Islet precursor cell (in vitro differentiated cells): ENCODE results near the gene ZNF746.
"Not testable (repeated sequence)": the region's sequence is repeated elsewhere in the genome, so short reads cannot be mapped to it uniquely, and the experiment has no call there.

Source experiments
- DNase-seq: peaks from one replicate; pipeline ENCODE4 v3.0.0-alpha.2; 2018

The ZNF746 gene

DNA sequence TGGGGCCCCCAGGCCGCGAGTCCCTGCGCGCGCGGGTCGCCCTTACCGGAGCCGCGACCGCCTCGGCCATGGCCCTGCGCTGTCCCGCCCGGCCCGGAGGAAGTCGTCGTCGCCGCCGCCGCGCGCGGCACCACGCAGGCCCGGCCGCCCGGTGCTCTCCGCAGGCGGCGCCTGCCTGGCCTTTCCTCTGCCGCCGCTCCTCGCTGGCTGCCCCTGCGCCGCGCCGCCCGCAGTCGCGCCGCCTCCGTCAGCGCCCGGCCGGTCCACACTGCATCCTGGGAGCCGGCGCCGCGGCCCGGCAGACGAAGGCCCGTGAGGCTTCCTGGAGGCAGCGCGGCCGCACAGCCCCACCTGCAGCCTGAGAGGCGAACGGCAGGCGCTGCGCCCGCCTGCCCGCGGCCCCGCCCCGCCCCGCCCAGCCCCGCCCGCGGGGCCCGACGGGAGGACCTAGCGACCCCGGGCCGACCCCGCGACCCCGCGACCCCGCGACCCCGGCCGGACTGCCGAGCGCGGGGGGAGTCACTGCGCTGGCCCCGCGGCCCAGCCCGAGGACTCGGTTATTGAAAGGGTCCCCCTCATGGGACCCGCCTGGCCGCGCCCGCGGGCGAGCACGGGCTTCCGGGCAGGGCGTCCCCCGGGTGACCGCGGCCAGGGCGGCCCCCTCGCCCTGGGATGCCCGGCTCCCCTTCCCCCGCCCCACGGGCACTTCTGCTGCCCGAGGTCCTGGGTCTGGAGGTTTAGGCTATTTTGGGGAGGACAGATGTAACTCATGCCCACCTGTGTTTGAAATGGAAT lies at the start of gene ZNF746:
TSS of gene ZNF746 (minus strand) at position 343 of the 795 bp plus-strand sequence. CDS start at position 70, 273 bp downstream.
- DNase-seq = peak; percentile 92

- DNase-seq = no peak
Measured at GRCh38 chr7:149547126-149547525, 49.5 kb upstream of the ZNF746 start.

GRCh38 chr7:149546331-149546730 lies 48.7 kb upstream of the ZNF746 start:
- no peak for DNase-seq

DNA sequence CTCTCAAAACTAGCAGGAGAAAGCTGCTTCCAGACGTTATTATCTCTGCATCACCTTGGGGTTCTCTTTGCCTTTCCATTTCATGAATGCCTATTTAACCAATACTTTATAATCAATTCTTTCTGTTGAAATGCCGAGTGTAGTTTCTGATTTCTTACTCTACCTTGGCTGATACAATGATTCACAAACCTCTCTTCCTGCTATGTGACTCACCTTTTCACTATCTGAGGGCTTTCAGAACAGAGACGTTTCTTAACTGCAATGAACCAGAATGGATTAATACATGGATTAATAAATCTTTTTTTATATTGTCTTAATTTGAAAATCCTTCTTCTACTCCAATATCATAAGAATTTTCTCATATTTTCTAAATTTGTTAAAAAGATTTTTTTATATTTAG lies 46.4 kb upstream of the ZNF746 start:
- DNase-seq = no peak

DNA sequence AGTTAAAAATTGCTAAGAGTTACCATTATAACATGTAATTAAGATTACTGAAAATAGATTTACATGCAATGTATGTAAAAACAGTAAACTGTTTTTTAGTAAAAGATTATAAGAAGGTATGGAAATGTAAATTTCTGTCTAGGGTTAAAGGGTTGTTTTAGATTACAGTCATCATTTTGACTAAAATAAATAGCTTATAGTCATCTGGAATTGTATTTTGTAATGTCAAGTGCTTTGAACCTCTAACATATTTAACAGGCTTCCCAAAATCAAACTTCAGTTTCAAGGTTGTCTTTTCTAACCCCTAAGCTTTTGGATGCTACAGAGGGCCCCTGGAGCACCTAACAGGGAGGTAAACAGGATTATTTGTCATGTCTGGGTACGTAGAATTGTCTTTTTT lies 35.0 kb upstream of the ZNF746 start:
- no peak for DNase-seq

GRCh38 chr7:149529136-149529718 lies 31.6 kb upstream of the ZNF746 start:
- DNase-seq = no peak

DNA sequence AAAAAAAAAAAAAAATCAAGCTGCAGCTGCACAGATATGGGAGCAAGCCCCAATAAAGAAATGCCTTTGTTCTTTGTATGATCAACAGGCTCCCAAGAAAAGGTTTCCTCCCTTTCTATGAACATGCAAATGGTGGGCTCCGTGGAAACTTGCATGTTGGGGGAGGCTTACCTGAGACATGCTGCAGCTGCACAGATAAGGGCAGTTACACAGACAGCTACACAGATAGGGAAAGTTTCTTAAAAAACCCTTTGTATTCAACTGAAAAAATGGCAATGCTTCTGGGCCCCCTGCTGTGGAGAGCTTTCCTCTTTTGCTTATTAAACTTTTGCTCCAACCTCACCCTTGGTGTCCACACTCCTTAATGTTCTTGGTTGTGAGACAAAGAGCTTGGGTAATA lies 29.8 kb upstream of the ZNF746 start:
- DNase-seq = no peak

DNA sequence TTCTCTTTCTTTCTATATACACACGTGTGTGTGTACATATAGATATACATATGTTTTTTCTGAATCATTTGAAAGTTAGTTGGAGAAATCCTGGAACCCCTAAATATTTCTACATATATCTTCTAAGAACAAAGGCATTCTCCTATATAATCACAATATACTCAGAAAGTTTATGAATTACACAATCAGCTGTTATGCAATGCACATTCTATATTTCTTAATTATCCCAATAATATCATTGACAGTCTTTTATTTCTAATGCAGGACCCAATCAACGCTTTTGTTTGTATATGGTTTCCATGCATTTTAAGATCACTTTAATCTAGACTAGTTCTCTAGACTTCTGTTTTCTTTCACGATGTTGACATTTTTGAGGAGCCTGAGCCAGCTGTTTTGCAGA lies 27.7 kb upstream of the ZNF746 start:
- no peak for DNase-seq

GRCh38 chr7:149524394-149524793 lies 26.8 kb upstream of the ZNF746 start:
- no peak for DNase-seq

DNA sequence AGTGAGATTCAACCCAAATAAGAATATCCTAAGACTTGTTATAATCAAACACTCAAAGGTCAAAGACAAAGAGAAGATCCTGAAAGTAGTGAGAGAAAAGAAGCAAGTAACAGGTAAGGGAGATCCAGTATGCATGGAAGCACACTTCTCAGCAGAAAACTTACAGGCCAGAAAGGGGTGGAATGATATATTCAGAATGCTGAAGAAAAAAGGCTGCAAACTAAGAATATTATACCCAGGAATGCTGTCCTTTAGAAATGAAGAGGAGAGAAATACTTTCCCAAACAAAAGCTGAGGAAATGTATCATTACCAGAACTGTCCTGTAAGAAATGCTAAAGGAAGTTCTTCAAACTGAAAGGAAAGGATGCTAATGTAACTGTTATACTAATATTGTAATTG lies 12.6 kb upstream of the ZNF746 start:
- no peak for DNase-seq

DNA sequence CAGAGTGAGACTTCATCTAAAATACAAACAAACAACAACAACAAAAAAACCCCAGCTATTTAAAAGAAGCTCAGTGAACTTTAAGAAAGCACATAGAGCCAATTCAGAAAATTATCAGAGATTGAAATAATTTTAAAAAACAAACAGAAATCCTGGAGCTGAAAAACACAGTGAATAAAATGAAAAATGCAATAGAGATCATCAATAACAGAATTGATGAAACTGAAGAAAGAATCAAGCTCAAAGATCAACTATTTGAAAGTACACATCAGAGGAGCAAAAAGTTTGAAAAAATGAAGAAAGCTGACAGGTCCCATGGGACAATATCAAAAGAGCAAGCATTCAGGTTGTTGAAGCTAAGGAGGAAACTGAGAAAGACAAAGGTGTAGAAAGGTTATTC lies 12.2 kb upstream of the ZNF746 start:
- no peak for DNase-seq

DNA sequence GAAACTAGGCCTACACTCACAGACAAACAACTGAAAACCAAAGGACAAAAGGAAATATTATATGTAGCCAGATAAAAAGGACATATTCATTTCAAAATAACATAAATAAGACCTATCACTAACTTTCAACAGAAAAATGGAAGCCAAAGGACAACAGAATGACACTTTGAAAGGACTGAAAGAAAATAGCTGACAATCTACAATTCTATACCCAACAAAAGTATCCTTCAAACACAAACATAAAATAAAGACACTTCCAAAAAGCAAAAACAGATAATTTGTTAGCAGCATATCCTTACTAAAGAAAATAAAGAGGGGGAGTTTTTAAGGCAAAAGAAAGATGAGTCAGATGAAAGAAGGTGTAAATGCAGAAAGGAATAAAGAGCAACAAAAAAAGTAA lies 7.9 kb upstream of the ZNF746 start:
- no peak for DNase-seq

DNA sequence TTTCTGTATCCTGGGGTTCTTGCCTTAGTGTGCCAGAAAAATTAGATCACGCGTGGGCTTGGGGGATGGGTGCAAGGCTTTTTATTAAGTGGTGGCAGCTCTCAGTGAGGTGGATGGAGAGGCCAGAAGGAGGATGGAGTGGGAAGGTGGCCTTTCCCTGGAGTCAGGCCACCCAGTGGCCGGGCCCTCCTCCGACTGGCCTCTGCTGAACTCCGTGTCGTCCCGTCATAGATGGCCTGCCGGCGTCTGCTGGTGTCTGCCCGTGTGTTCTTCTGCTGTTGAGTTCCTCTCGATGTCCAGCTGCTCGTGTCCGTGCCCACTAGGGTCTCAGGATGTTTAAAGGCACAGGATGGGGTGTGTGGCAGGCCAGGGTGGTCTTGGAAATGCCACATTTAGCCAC lies 4.0 kb upstream of the ZNF746 start:
- DNase-seq = no peak

DNA sequence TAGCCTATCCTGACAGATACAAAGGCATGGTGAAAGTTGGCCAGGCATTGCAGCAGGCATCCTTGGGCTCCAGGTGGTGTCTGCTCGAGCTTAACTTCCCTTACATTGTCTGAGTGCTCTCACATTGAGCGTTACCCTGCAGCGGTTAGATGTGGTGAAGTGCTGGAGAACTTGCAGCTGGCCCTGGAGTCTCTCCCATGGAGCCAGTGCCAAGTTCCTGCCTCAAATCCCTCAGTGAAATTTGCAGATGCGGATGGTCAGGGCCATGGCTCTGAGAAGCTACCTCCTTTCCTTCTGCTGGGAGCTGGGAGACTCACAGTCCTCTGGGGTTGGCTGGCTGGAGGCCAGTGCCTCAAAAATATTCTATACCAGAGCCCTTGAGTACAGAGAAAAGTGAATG lies 3.3 kb upstream of the ZNF746 start:
- DNase-seq = no peak

GRCh38 chr7:149500201-149500600 lies 2.6 kb upstream of the ZNF746 start:
- DNase-seq = no peak

DNA sequence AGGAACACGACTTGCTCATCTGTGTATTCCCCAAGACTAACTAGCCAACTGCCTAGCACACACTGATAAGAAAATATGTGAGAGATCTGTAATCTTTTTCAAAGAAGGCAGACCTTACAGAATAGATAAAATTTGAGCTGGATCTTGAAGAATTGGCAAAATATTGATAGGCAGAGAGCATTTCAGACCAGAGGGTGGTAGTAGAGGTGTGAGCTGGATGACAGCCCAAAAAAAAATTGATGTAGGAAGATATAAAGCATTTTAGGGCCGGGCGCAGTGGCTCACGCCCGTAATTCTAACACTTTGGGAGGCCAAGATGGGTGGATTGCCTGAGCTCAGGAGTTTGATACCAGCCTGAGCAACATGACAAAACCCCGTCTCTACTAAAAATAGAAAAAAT lies 1.2 kb upstream of the ZNF746 start:
- DNase-seq = no peak

- no peak for DNase-seq
Measured at GRCh38 chr7:149496642-149497391, 792 bp downstream of the ZNF746 start.

- no peak for DNase-seq
Measured at GRCh38 chr7:149495785-149496641, 1.6 kb downstream of the ZNF746 start.

DNA sequence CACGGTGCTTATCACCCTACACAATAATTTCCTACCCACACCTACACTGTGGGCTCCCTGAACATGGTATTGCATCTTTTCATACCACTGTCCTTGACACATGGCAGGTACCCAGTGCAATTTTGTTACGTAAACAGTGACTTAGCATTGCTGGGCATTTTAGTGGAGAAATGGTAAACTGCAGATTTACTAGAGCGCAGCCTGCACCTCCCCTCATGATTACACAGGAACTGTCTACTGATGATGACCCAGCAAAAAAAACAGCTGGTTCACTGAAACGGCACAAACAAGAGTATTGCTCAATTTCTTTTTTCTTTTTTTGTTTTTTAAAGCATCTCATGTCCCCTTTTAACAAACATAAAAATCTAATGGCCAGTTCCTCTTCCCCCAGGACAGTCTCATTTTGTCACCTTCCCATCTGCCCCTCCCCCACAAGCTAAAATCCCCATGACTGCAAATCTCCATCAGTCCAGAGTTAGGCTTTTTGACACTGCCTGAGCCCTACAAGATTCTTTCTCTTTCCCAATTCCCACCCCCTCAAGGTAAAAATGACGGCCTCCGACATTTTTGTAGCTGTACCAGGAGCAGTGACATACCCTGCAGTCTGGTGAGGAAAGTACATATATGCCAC lies 2.8 kb downstream of the ZNF746 start:
- no peak for DNase-seq

DNA sequence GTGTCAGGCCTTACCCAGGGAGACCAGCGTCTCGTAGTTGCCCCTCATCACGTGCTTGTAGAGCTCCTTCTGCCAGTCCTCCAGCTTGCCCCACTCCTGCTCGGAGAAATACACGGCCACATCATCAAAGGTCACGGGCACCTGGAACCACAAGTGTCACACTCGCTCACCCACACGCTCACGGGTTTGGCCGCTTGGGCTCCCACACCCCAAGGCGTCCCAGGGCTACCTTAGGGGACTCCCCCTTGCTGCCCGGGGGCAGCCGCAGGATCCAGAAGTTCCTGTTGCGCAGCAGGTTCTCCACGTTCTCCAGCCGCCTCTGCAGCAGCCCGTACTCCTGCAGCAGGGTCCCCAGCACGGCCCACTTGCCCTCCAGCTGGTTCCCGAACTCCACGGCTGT lies 3.6 kb downstream of the ZNF746 start:
- not testable (repeated sequence) for DNase-seq

- no peak for DNase-seq
Measured at GRCh38 chr7:149493366-149493765, 4.2 kb downstream of the ZNF746 start.

DNA sequence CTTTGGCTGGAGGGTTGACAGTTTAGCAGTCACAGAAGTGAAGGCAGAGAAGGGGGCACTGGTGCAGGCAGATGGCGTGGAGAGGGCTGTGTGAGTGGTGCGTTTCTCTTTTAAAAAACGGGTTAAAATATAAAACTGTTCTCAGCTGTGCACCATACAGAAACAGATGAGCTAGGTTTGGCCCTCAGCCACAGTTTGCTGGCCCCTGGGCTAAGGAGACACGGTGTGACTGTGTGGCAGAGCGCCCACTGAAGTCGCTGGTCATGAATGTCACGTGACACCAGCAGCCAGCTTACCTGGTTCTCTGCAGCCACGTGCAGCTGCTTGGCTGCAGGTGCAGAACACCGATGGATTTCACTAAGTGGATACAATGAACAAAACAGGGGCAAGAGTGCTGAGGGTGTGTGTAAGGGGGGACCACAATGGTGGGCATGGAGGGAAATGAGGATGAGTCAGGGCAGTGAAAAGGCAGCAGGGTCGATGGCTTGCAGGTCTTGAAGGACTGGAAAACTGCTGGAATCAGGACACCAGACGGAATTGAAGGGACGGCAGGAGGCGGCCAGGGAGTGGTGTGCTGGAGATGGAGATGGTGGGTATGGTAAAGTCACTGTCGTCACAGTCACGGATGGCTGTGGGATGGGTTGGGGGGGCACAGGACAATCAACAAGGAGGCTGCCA lies 7.4 kb downstream of the ZNF746 start:
- DNase-seq = no peak
